GM21390 (cell line): ENCODE results near the gene TMEM233.
"Not testable (repeated sequence)": the region's sequence is repeated elsewhere in the genome, so short reads cannot be mapped to it uniquely, and the experiment has no call there.

Source experiments
- ATAC-seq: cut with Tn5 transposase; IDR thresholded peaks from one replicate; pipeline ENCODE4 v1.9.1; 2021; ENCODE audit not compliant: unreplicated experiment

The TMEM233 gene

DNA sequence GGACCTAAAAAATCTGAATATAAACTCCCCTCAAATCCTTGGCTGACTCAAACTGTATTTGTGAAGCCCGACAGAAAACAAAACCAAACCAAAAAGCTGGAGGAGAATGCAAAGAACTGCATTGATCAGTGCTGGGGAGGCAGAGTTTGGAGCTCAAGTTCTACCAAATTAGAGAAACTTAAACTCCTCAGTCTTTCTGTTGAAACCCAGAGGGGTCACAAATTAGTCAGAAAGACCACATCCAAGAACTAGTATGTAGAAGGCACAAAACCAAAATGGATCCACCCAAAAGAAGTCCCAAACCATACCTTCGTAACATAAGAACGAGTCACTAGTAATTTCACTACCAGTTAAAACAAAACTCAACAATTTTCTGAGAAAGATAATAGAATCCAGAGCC lies 59.1 kb downstream of the TMEM233 start:
- ATAC-seq: no peak

DNA sequence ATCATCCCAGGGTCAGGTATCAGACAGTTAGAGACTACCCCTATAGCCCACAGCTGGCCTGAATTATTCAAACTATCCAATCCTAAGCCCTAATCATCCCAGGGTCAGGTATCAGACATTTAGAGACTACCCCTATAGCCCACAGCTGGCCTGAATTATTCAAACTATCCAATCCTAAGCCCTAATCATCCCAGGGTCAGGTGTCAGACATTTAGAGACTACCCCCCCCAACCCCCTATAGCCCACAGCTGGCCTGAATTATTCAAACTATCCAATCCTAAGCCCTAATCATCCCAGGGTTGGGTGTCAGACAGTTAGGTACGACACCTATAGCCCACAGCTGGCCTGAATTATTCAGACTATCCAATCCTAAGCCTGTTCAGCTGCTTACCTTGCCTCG lies 63.4 kb downstream of the TMEM233 start:
- ATAC-seq: not testable (repeated sequence)

DNA sequence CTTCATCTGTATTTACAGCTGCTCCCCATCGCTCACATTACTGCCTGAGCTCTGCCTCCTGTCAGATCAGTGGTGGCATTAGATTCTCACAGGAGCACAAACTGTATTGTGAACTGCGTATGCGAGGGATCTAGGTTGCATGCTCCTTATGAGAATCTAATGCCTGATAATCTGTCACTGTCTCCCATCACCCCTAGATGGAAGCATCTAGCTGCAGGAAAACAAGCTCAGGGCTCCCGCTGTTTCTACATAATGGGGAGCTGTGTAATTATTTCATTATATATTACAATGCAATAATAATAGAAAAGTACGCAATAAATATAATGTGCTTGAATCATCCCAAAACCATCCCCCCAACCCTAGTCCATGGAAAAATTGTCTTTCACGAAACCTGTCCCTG lies 64.6 kb downstream of the TMEM233 start:
- ATAC-seq: not testable (repeated sequence)

- ATAC-seq: no peak
Observed at GRCh38 chr12:119659289-119659897, 65.8 kb downstream of the TMEM233 start.

DNA sequence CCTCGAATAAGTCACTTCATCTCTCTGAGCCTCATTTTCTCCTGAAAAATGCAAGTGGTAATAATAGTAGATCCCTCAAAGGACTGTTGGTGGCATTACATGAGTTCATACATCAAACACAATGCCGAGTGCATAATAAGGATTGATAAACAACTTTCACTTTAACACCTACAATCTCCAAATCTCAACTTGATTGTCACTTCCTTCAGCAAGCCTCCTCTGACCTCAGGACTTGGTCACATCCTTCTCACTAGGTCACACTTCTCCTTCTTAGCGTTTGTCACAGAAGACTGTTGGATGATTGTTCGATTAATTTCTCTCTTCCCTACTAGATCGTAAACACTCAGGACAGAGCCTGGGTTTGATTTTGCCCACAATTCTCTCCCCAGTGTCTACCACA lies 66.5 kb downstream of the TMEM233 start:
- no peak for ATAC-seq

- no peak for ATAC-seq
Observed at GRCh38 chr12:119661882-119662281, 68.3 kb downstream of the TMEM233 start.

- ATAC-seq: no peak
Observed at GRCh38 chr12:119664642-119665041, 71.1 kb downstream of the TMEM233 start.

DNA sequence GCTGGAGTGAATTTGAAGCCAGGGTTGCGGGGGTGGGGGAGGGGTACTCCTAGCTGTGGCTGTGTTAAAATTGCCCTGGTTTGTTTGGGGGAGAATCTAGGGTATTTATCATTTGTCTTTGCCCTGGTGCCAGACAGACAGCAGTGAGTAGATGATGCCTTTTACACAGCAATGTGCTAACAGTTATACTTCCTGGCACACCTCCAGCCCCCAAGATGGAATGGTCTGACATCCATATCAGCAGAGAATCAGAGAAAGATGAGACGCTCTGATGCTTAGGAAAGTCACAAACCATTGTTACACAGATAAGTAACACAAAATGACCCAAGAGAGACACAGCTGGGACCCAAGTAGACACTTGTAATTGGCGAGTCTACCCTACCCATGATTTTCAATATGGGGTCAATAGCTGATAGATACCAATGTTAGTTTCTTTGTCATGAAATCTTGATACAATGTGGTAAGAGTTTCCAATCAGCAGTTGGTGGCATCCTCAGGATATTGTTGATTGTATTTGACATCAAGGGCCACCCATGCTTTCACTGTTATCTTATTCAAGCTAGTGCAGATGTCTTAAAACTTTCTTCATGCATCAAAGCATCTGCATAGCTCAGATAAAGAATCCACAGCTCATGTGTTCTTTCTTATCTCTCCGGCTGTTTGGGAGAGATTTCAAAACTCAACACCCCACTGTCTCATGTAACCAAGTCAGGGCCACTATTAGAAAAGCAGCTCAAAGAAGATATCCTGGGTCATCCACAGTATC lies 71.8 kb downstream of the TMEM233 start:
- no peak for ATAC-seq

- no peak for ATAC-seq
Observed at GRCh38 chr12:119666226-119666795, 72.7 kb downstream of the TMEM233 start.

GRCh38 chr12:119666900-119667576 lies 73.5 kb downstream of the TMEM233 start:
- peak; percentile 16 for ATAC-seq

- ATAC-seq: peak; percentile 90
Observed at GRCh38 chr12:119667577-119668323, 74.2 kb downstream of the TMEM233 start, which contains the start of gene PRKAB1. Gene PRKAB1 (plus strand): TSS chr12:119668133. CDS start chr12:119668245, 112 bp downstream.

GRCh38 chr12:119668324-119668841 lies 74.8 kb downstream of the TMEM233 start:
- no peak for ATAC-seq

DNA sequence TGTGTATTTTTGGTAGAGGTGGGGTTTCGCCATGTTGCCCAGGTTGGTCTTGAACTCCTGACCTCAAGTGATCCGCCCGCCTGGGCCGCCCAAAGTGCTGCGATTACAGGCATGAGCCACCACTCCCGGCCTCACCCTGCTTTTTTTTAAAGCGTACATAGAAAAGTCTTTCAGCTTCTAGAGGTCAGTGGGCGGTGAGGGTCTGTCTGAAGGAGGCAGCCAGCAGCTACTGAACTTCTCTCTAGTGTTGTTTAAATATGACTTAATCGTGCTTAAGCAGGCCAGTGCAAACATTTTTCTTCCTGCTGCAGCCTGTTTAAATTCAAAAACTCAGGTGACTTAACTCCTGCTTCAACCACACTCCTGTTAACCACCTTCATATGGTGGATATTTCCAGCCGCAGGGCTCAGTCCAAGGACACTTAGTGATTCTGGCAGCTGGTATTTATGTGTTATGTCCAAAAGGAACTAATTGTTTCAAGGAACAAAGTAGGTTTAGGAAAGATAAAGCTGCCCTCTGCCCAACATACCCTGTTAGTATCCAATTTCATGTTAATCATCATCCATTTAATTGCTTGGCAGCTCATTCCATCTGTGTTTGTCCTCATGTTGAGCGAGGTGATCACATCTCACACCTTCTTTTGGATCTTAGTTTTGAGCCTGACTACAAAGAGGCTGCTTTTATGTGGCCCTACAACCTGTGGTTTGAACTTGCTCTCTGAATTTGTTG lies 76.3 kb downstream of the TMEM233 start:
- no peak for ATAC-seq

DNA sequence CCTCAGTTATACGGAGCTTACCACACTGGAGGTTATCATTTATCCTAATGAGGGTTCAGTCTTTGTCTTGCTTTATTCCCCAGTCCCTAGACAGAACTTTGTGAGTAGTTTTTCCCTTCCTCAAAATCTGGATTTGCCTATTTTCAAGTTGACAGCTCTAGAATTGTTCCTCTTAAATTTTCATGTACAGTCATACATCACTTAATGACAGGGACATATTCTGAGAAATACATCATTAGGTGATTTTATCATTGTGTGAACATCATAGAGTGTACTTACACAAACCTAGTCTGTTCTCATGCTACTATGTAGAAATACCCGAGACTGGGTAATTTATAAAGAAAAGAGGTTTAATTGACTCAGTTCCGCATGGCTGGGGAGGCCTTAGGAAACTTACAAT lies 77.5 kb downstream of the TMEM233 start:
- no peak for ATAC-seq

- ATAC-seq: no peak
Observed at GRCh38 chr12:119672194-119672593, 78.6 kb downstream of the TMEM233 start.

GRCh38 chr12:119673634-119674033 lies 80.1 kb downstream of the TMEM233 start:
- ATAC-seq: no peak

GRCh38 chr12:119674560-119674959 lies 81.0 kb downstream of the TMEM233 start:
- ATAC-seq: no peak

GRCh38 chr12:119676022-119676421 lies 82.4 kb downstream of the TMEM233 start:
- no peak for ATAC-seq

- ATAC-seq: no peak
Observed at GRCh38 chr12:119676573-119676972, 83.0 kb downstream of the TMEM233 start.

DNA sequence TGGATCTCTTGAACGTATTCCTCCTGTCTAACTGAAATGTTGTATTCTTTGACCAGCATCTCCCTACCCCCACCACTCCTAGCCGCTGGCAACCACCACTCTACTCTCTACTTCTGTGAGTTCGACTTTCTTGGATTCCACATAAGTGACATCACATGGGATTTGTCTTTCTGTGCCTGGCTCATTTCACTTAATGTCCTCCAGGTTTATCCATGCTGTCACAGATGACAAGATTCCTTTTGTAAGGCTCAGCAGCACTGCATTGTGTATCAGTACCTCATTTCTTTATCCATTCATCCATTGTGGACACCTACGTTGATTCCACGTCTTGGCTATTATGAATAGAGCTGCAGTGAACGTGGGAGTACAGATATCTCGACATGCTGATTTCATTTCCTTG lies 84.9 kb downstream of the TMEM233 start:
- ATAC-seq: no peak
